ENCODE results near the gene BASP1. TPM values are rescaled to one million over a fixed set of nuclear protein-coding genes. Genes with fewer than 3 reads are reported as not detected.

The BASP1 gene
- total RNA-seq = 10 to 100 TPM; 21.5 to 64.8 (median 26.7) TPM

GRCh38 chr5:17217493-17218352 lies at the start of gene BASP1:
Gene BASP1 (plus strand): TSS chr5:17217631. CDS start chr5:17275217, 57,586 bp downstream.
- intact Hi-C loops (cut with DNase I; ENCODE audit: low total_unique reads) = no loop called here
- peak within 1 kb of the TSS; percentile 60 to 64 for H3K4me3 ChIP-seq
- no peaks in the 10 kb centered on the region for H3K9me3 ChIP-seq
- TF ChIP-seq CTCF (IDR thresholded peaks at IDR 0.05) = no peak
- TF ChIP-seq POLR2A (IDR thresholded peaks at IDR 0.05) = peak; percentile 37 to 68
- peak; percentile 70 to 79 for DNase-seq
- H3K27ac ChIP-seq = peak within 1 kb of the TSS; percentile 73 to 76
- H3K27me3 ChIP-seq = no peaks in the 10 kb centered on the region
- H3K4me1 ChIP-seq = no peaks in the 10 kb centered on the region
- no peaks in the 10 kb centered on the region for H3K36me3 ChIP-seq

- H3K27me3 ChIP-seq = no peaks in the 10 kb centered on the region
- intact Hi-C loops (cut with DNase I; ENCODE audit: low total_unique reads) = no loop called here
- no peaks in the 10 kb centered on the region for H3K4me1 ChIP-seq
- H3K9me3 ChIP-seq = no peaks in the 10 kb centered on the region
- DNase-seq = no peak
- H3K4me3 ChIP-seq = no peak overlapping the region
- no peaks in the 10 kb centered on the region for H3K36me3 ChIP-seq
- H3K27ac ChIP-seq = no peak overlapping the region
- TF ChIP-seq POLR2A (IDR thresholded peaks at IDR 0.05) (no peak), CTCF (IDR thresholded peaks at IDR 0.05) (no peak)
Measured at GRCh38 chr5:17169507-17169906, 47.9 kb upstream of the BASP1 start.

GRCh38 chr5:17172791-17173190 lies 44.6 kb upstream of the BASP1 start:
- no peaks in the 10 kb centered on the region for H3K4me1 ChIP-seq
- intact Hi-C loops (cut with DNase I; ENCODE audit: low total_unique reads) = no loop called here
- H3K9me3 ChIP-seq = no peaks in the 10 kb centered on the region
- H3K27ac ChIP-seq = no peak overlapping the region
- H3K36me3 ChIP-seq = no peaks in the 10 kb centered on the region
- H3K27me3 ChIP-seq = no peaks in the 10 kb centered on the region
- H3K4me3 ChIP-seq = no peak overlapping the region
- no peak for TF ChIP-seq CTCF (IDR thresholded peaks at IDR 0.05)
- TF ChIP-seq POLR2A (IDR thresholded peaks at IDR 0.05) = no peak
- no peak for DNase-seq

GRCh38 chr5:17174965-17175364 lies 42.5 kb upstream of the BASP1 start:
- H3K27me3 ChIP-seq = no peaks in the 10 kb centered on the region
- intact Hi-C loops (cut with DNase I; ENCODE audit: low total_unique reads) = no loop called here
- TF ChIP-seq POLR2A (IDR thresholded peaks at IDR 0.05) (no peak), CTCF (IDR thresholded peaks at IDR 0.05) (no peak)
- no peaks in the 10 kb centered on the region for H3K9me3 ChIP-seq
- H3K27ac ChIP-seq = no peak overlapping the region
- no peaks in the 10 kb centered on the region for H3K4me1 ChIP-seq
- no peak for DNase-seq
- no peaks in the 10 kb centered on the region for H3K36me3 ChIP-seq
- H3K4me3 ChIP-seq = no peak overlapping the region

- Histone ChIP-seq H3K27me3 (no peaks in the 10 kb centered on the region), H3K9me3 (no peaks in the 10 kb centered on the region), H3K36me3 (no peaks in the 10 kb centered on the region), H3K4me1 (no peaks in the 10 kb centered on the region), H3K4me3 (no peak overlapping the region), H3K27ac (no peak overlapping the region)
- no peak for TF ChIP-seq CTCF (IDR thresholded peaks at IDR 0.05)
- no peak for TF ChIP-seq POLR2A (IDR thresholded peaks at IDR 0.05)
- no peak for DNase-seq
- intact Hi-C loops (cut with DNase I; ENCODE audit: low total_unique reads) = no loop called here
Measured at GRCh38 chr5:17177501-17178372, 39.7 kb upstream of the BASP1 start.
